Astrocyte (in vitro differentiated cells and primary cell): ENCODE measurements around the gene LANCL2. TPM values are rescaled to one million over a fixed set of nuclear protein-coding genes. Genes with fewer than 3 reads are reported as not detected.
A peak's percentile ranks its signal among the peaks of the same experiment; 100 is the strongest.

Experiments
- DNase-seq: peaks from one replicate; pipeline ENCODE4 v3.0.0-alpha.2; 2010; ENCODE audit warnings: low read depth
- FAIRE-seq: peaks from 2 replicates; lab custom pipeline; 2011; peaks lifted over from hg19 to GRCh38; lab: Jason Lieb, UNC
- H2AFZ ChIP-seq: 2 replicates; pipeline ENCODE4 v1.6.0; 2012; ENCODE audit warnings: low read depth, low read length, inconsistent platforms
- H3K27ac ChIP-seq: 2 replicates; pipeline ENCODE4 v1.5.1; 2011; ENCODE audit warnings: low read depth, low read length, inconsistent platforms
- H3K27me3 ChIP-seq: 2 replicates; pipeline ENCODE4 v1.6.0; 2011; ENCODE audit warnings: low read length, inconsistent platforms; ENCODE audit not compliant: insufficient read depth
- H3K36me3 ChIP-seq: 2 replicates; pipeline ENCODE4 v1.5.1; 2011; ENCODE audit warnings: low read length, inconsistent platforms; ENCODE audit not compliant: insufficient read depth
- H3K4me1 ChIP-seq: 2 replicates; pipeline ENCODE4 v1.5.1; 2011; ENCODE audit warnings: low read length, inconsistent platforms; ENCODE audit not compliant: insufficient read depth
- H3K4me2 ChIP-seq: 2 replicates; pipeline ENCODE4 v1.6.0; 2012; ENCODE audit warnings: low read length, inconsistent platforms
- H3K4me3 ChIP-seq: 2 replicates; pipeline ENCODE4 v1.5.1; 2011; ENCODE audit warnings: low read depth, mild to moderate bottlenecking, low read length, inconsistent platforms; ENCODE audit not compliant: insufficient read depth
- H3K79me2 ChIP-seq: 2 replicates; pipeline ENCODE4 v1.6.0; 2012; ENCODE audit warnings: mild to moderate bottlenecking, low read length, inconsistent platforms; ENCODE audit not compliant: insufficient read depth
- H3K9ac ChIP-seq: 2 replicates; pipeline ENCODE4 v1.6.0; 2012; ENCODE audit warnings: mild to moderate bottlenecking, low read length, inconsistent platforms
- H3K9me3 ChIP-seq: 2 replicates; pipeline ENCODE4 v1.5.1; 2012; ENCODE audit warnings: low read depth, mild to moderate bottlenecking, low read length, inconsistent platforms; ENCODE audit not compliant: insufficient read depth
- H4K20me1 ChIP-seq: 2 replicates; pipeline ENCODE4 v1.6.0; 2012; ENCODE audit warnings: low read length, inconsistent platforms; ENCODE audit not compliant: insufficient read depth
- H3K27ac Mint-ChIP-seq: one replicate; pipeline ENCODE4 v1.8.0; 2021; ENCODE audit warnings: mild to moderate bottlenecking, mixed read lengths; ENCODE audit not compliant: unreplicated experiment
- H3K27me3 Mint-ChIP-seq: one replicate; pipeline ENCODE4 v1.8.0; 2021; ENCODE audit warnings: low read depth, mixed read lengths; ENCODE audit not compliant: unreplicated experiment
- H3K36me3 Mint-ChIP-seq: one replicate; pipeline ENCODE4 v1.8.0; 2021; ENCODE audit warnings: low read depth, mixed read lengths; ENCODE audit not compliant: unreplicated experiment
- H3K4me1 Mint-ChIP-seq: one replicate; pipeline ENCODE4 v1.8.0; 2021; ENCODE audit warnings: low read depth, mixed read lengths; ENCODE audit not compliant: unreplicated experiment
- H3K4me3 Mint-ChIP-seq: one replicate; pipeline ENCODE4 v1.8.0; 2021; ENCODE audit warnings: mild to moderate bottlenecking, moderate library complexity, mixed read lengths; ENCODE audit not compliant: unreplicated experiment
- H3K9me3 Mint-ChIP-seq: one replicate; pipeline ENCODE4 v1.8.0; 2021; ENCODE audit warnings: mild to moderate bottlenecking, mixed read lengths; ENCODE audit not compliant: unreplicated experiment
- EZH2 ChIP-seq: IDR thresholded peaks from 2 replicates; pipeline ENCODE4 v1.6.1; 2012; ENCODE audit warnings: mild to moderate bottlenecking, low read length, inconsistent platforms; ENCODE audit not compliant: insufficient read depth
- total RNA-seq: library from RNA; stranded (reverse); gene quantifications from 2 replicates; pipeline ENCODE4 v1.2.1, GENCODE V29; 2021
- TF ChIP-seq, protein P1 (sequence below): IDR thresholded peaks from 2 replicates; pipeline ENCODE4 v1.5.1; 2011; ENCODE audit warnings: low read depth, mild to moderate bottlenecking, inconsistent platforms, low read length, moderate library complexity; ENCODE audit not compliant: insufficient read depth

The LANCL2 gene
- total RNA-seq, 1 donor from 2014 or later, result 35.9 TPM

DNA sequence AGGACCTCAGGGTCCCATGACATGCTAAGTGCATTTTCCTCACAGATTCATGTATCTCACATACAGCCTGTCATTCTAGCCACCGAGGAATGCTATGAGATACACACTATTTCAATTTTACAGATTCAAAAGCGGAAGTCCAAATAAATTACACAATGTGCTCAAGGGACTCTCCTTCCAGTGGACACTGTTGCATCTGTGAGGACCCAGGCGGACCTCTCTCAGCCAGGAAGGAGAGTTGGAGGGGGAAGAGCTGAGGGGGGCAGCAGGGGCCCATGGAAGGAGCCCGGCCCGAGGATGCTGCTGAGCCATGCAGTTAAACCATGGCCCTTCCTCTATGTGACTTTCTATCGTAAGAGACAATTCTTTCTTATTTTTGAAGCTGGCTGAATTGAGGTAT lies 113.6 kb downstream of the LANCL2 start:
- H3K27me3 Mint-ChIP-seq, result no peaks in the 10 kb centered on the region
- H4K20me1 ChIP-seq, result peaks cover 71% of the 10 kb centered on the region
- no peak overlapping the region for H3K27ac Mint-ChIP-seq
- H2AFZ ChIP-seq, result no peak overlapping the region
- peak overlapping the region; percentile 74 for H3K4me2 ChIP-seq
- H3K36me3 Mint-ChIP-seq, result peaks cover 11% of the 10 kb centered on the region
- no peaks in the 10 kb centered on the region for H3K27me3 ChIP-seq
- peak overlapping the region; percentile 15 for H3K4me3 ChIP-seq
- DNase-seq, result no peak
- peaks cover 3% of the 10 kb centered on the region for H3K36me3 ChIP-seq
- H3K9me3 ChIP-seq, result no peaks in the 10 kb centered on the region
- FAIRE-seq, result no peak
- H3K9me3 Mint-ChIP-seq, result no peaks in the 10 kb centered on the region
- peaks cover 35% of the 10 kb centered on the region for H3K4me1 Mint-ChIP-seq
- no peak overlapping the region for H3K4me3 Mint-ChIP-seq
- peaks cover 13% of the 10 kb centered on the region for H3K79me2 ChIP-seq
- H3K27ac ChIP-seq, result peak overlapping the region; percentile 70
- no peak for TF ChIP-seq EZH2
- TF ChIP-seq, protein P1, sequence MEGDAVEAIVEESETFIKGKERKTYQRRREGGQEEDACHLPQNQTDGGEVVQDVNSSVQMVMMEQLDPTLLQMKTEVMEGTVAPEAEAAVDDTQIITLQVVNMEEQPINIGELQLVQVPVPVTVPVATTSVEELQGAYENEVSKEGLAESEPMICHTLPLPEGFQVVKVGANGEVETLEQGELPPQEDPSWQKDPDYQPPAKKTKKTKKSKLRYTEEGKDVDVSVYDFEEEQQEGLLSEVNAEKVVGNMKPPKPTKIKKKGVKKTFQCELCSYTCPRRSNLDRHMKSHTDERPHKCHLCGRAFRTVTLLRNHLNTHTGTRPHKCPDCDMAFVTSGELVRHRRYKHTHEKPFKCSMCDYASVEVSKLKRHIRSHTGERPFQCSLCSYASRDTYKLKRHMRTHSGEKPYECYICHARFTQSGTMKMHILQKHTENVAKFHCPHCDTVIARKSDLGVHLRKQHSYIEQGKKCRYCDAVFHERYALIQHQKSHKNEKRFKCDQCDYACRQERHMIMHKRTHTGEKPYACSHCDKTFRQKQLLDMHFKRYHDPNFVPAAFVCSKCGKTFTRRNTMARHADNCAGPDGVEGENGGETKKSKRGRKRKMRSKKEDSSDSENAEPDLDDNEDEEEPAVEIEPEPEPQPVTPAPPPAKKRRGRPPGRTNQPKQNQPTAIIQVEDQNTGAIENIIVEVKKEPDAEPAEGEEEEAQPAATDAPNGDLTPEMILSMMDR, result no peak
- H3K4me1 ChIP-seq, result peaks cover 37% of the 10 kb centered on the region
- peak overlapping the region; percentile 37 for H3K9ac ChIP-seq

DNA sequence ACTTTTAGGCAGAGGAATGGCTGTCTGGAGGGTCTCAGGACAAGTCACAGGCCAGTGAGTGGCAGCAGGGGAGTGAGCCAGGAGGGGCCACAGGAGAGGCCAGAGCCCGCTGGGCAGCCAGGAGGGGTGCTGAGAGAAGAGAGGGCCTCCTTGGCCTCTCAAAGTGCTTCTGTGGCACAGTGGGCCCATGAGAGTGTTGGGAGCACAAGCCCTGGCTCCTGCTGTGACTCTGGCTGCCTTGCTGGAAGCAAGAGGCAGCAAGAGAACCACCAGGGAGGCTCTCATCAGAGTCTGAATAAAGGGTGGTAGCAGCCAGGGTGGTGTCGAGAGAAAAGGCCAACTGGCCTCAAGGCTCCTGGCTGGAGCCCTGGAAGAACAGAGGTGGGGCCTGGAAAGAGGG lies 116.0 kb downstream of the LANCL2 start:
- Histone ChIP-seq H3K27me3 (no peaks in the 10 kb centered on the region), H3K9ac (no peak overlapping the region), H3K27ac (no peak overlapping the region), H3K79me2 (peaks cover 11% of the 10 kb centered on the region), H3K9me3 (no peaks in the 10 kb centered on the region), H3K4me2 (no peak overlapping the region), H3K4me1 (peaks cover 27% of the 10 kb centered on the region), H3K36me3 (peaks cover 3% of the 10 kb centered on the region), H3K4me3 (no peak overlapping the region), H4K20me1 (peaks cover 73% of the 10 kb centered on the region), H2AFZ (no peak overlapping the region)
- Mint-ChIP-seq H3K4me1 (peaks cover 29% of the 10 kb centered on the region), H3K4me3 (no peak overlapping the region), H3K36me3 (peaks cover 8% of the 10 kb centered on the region), H3K9me3 (no peaks in the 10 kb centered on the region), H3K27me3 (no peaks in the 10 kb centered on the region), H3K27ac (no peak overlapping the region)
- no peak for DNase-seq
- no peak for FAIRE-seq
- TF ChIP-seq, protein P1, result no peak
- no peak for TF ChIP-seq EZH2

DNA sequence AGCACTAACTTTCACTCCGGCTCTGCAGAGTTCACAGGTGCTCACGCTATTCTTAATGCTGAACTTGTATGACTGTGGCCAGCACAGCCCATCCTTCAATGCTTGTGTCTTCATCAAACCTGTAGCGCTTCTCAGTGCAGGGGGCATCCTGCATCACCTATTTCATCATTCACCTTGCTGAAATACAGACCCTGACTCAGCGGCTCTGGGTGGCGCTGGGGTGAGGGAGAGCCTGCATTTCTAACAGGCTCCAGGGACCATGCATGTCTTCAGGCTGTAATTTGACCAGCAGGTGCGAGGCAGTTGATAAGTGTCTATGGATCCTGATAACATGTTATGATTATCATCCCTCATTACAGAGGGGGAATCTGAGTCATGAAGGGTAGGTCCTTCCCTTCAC lies 117.9 kb downstream of the LANCL2 start:
- Histone ChIP-seq H3K36me3 (peaks cover 3% of the 10 kb centered on the region), H4K20me1 (peaks cover 76% of the 10 kb centered on the region), H3K79me2 (peaks cover 6% of the 10 kb centered on the region), H3K4me3 (no peak overlapping the region), H3K9me3 (no peaks in the 10 kb centered on the region), H3K27me3 (no peaks in the 10 kb centered on the region), H2AFZ (no peak overlapping the region), H3K4me2 (no peak overlapping the region), H3K9ac (no peak overlapping the region), H3K4me1 (peaks cover 9% of the 10 kb centered on the region), H3K27ac (no peak overlapping the region)
- H3K27ac Mint-ChIP-seq, result no peak overlapping the region
- no peaks in the 10 kb centered on the region for H3K9me3 Mint-ChIP-seq
- TF ChIP-seq, protein P1, result no peak
- no peak for TF ChIP-seq EZH2
- no peaks in the 10 kb centered on the region for H3K27me3 Mint-ChIP-seq
- H3K36me3 Mint-ChIP-seq, result peaks cover 13% of the 10 kb centered on the region
- no peak for DNase-seq
- no peak for FAIRE-seq
- H3K4me3 Mint-ChIP-seq, result no peak overlapping the region
- peaks cover 20% of the 10 kb centered on the region for H3K4me1 Mint-ChIP-seq
